Kidney epithelial cell (primary cell): ENCODE measurements around the gene RPL10A. TPM values are rescaled to one million over a fixed set of nuclear protein-coding genes. Genes with fewer than 3 reads are reported as not detected.

Experiments
- DNase-seq: peaks from one replicate; pipeline ENCODE4 v3.0.0-alpha.2; 2010; ENCODE audit warnings: low read depth
- H3K27me3 ChIP-seq: 2 replicates; pipeline ENCODE4 v1.6.0; 2011; ENCODE audit warnings: low read length; ENCODE audit not compliant: control insufficient read depth, insufficient read depth
- H3K36me3 ChIP-seq: 2 replicates; pipeline ENCODE4 v1.5.1; 2011; ENCODE audit warnings: low read length; ENCODE audit not compliant: control insufficient read depth, insufficient read depth
- H3K4me3 ChIP-seq: 2 replicates; pipeline ENCODE4 v1.5.1; 2011; ENCODE audit warnings: low read depth, mild to moderate bottlenecking, control low read depth, low read length
- total RNA-seq: library from RNA; depleted of rRNA; stranded (reverse); fragments of >200 nt; gene quantifications from 2 replicates; pipeline ENCODE4 v1.2.3, GENCODE V29; 2015
- TF ChIP-seq, protein P1 (sequence below): IDR thresholded peaks from 2 replicates; pipeline ENCODE4 v1.5.1; 2011; ENCODE audit warnings: mild to moderate bottlenecking, moderate library complexity, low read length, control low read depth, inconsistent platforms; ENCODE audit not compliant: insufficient read depth, poor library complexity, severe bottlenecking

The RPL10A gene
- total RNA-seq, 1 donor from 2014 or later = 1,851 TPM

DNA sequence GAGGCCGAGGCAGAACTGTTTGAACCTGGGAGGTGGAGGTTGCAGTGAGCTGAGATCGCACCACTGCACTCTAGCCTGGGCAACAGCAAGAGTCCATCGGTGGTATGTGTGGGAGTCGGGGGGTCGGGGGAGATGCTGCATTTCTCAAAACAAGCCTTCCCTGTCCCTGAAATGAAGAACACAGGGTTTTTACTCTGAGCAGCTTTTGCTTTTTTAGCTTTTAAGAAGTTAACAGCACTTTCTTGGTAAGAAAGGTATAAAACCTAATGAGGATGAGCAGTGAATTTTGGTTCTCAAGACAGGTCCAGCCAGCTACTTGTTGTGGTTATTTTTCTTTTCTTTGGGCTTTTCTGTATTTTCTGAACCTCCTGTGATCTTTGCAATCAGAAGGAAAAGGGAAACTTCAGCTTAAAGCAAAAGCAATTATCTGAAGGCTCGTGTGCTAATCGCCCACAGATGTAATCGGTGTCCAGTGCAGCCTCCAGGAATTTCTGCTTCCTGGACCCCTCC, 3.7 kb downstream of the RPL10A start:
- no peak for DNase-seq
- Histone ChIP-seq H3K4me3 (no peak overlapping the region), H3K36me3 (peaks cover 4% of the 10 kb centered on the region), H3K27me3 (no peaks in the 10 kb centered on the region)
- TF ChIP-seq, protein P1, sequence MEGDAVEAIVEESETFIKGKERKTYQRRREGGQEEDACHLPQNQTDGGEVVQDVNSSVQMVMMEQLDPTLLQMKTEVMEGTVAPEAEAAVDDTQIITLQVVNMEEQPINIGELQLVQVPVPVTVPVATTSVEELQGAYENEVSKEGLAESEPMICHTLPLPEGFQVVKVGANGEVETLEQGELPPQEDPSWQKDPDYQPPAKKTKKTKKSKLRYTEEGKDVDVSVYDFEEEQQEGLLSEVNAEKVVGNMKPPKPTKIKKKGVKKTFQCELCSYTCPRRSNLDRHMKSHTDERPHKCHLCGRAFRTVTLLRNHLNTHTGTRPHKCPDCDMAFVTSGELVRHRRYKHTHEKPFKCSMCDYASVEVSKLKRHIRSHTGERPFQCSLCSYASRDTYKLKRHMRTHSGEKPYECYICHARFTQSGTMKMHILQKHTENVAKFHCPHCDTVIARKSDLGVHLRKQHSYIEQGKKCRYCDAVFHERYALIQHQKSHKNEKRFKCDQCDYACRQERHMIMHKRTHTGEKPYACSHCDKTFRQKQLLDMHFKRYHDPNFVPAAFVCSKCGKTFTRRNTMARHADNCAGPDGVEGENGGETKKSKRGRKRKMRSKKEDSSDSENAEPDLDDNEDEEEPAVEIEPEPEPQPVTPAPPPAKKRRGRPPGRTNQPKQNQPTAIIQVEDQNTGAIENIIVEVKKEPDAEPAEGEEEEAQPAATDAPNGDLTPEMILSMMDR = no peak

DNA sequence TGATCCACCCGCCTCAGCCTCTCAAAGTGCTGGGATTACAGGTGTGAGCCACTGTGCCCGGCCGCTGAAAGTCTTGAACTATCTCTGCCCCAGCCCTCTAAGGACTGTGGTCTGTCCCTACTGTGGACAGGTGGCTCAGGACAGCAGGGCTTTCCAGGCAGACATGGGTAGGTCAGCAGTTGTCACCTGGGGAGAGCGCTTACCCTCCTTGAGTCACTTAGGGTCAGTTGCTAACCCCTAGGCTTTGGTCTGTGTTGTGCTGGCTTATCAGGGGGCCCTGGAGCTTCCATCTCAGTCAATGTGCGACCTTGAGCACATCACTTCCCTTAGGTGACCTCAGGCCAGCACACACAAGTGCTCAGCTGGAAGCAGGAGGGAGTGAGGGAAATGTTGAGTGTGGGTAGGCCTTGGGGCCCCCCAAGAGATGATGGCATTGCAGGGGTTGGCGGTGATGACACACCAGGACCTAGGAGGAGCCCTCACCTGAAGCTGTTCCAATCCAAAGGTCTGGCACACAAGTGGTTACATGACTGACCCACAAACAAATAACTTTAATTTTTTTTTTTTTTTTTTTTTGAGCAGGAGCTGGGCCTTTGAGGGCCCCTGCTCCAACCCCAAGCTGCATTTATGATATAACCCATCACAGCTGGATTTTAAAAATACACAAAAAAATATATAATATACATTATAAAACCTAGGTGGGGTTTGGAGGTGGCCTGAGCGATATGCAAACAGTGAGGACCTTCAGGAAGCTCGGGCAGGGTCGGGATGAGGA, 5.1 kb downstream of the RPL10A start:
- no peak for DNase-seq
- Histone ChIP-seq H3K4me3 (no peak overlapping the region), H3K27me3 (no peaks in the 10 kb centered on the region), H3K36me3 (peaks cover 4% of the 10 kb centered on the region)
- TF ChIP-seq, protein P1 = no peak

DNA sequence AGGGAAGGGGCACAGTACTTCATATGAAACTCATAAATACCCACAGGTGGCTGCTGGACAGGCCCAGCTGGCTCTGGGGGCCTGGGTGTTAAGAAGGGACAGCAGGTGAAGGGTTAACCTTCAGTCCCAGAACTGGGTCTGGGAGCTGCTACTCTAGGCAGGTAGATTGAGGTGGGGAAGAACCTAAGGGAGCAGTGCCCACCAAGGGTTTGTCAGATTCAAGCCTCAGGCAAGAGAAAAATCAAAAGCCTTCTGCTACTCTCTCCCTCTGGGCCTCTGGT, 5.6 kb downstream of the RPL10A start:
- Histone ChIP-seq H3K36me3 (peaks cover 4% of the 10 kb centered on the region), H3K27me3 (no peaks in the 10 kb centered on the region), H3K4me3 (no peak overlapping the region)
- TF ChIP-seq, protein P1 = no peak
- DNase-seq = no peak

DNA sequence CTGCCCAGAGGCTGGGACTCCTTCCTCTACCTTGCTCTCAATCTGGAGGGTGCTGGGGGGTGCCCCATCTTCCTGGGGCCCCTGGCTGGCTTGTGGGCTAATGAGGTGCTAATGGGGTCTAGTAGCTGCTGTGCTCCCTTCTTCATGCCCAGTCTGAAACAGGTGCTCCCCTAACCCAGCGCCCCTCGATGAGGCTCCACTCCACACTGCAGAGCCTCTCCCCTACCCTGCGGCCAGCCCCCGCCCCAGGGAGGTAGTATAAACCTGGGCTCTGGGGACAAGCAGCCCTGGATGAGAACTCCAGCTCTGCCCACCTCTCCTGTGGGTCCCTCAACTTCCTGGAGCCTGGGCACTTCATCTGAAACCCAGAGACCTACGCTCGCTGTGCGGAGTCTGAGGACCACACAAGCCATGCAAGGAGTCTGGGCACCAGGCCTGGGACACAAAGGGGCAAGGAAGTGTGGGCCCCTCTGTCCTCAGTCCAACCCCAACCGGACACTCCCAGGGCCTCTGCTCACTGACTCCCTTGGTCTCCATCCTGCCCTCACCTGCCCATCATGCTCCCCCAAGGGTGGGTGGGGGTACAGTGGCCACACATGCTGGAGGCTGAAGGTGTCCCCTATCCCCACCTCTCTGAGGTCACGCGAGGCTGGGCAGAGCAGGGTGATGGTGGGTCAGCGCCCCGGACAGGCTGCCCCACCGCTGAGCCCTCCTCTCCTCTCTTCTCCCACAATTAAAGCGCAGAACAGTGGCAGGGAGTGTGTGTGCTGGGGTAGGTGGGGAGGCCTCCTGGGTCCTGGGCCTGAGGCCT, 6.1 kb downstream of the RPL10A start:
- H3K27me3 ChIP-seq = no peaks in the 10 kb centered on the region
- H3K36me3 ChIP-seq = peaks cover 3% of the 10 kb centered on the region
- H3K4me3 ChIP-seq = no peak overlapping the region
- TF ChIP-seq, protein P1 = no peak
- no peak for DNase-seq

DNA sequence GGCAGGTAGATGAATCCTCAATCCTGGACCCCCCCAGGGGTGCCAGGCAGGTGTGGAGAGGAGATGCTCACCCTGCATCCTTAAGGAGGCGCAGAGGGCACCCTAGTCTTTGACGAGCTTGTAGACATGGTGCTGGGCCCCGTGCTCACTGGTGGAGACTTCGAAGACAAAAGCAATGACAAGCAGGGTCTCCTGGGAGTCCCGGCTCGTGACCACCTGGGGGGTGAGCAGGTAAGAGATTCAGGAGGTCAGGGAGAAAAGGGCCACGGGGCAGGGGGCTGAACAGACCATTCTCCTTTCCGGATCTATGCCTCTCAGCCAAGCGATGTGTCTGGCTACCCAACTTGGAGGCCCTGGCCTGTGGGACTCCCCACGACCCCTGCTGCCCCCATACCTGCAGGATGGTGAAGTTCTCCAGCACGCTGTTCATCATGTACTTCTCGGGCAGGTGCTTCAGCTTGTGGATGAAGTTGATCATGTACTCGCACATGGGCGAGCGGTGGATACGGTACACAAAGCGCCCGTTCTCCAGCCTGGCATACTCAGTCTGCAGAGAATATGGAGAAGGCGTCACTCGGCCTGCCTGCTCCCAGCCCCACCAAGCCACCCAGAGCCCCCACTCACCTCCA, 6.9 kb downstream of the RPL10A start:
- H3K27me3 ChIP-seq = no peaks in the 10 kb centered on the region

More for the DNA sequence above, 6.9 kb downstream of the RPL10A start:
- TF ChIP-seq, protein P1 = no peak
- Histone ChIP-seq H3K4me3 (no peak overlapping the region), H3K36me3 (peaks cover 1% of the 10 kb centered on the region)
- DNase-seq = no peak
